Ovary (tissue), 3 donors: ENCODE results near the gene UBE2H.

Experiments
- EP300 ChIP-seq: sonication (generic); formaldehyde crosslinking; IDR thresholded peaks from one replicate; pipeline ENCODE4 v1.6.1; 2017; ENCODE audit warnings: antibody characterized with exemption
- POLR2A ChIP-seq: fragments of 450-650 bp; IDR thresholded peaks from one replicate; pipeline ENCODE4 v1.6.1; 2017; ENCODE audit warnings: antibody characterized with exemption, mild to moderate bottlenecking, moderate library complexity
- TF ChIP-seq, protein P1 (sequence below), 3 donors: fragments of 450-650 bp in 2 of 3; fragments of 200-600 bp in 1 of 3; IDR thresholded peaks; one replicate each; pipeline versions ENCODE4 v1.5.1 to v1.8.0; 2016 to 2022; ENCODE audit warnings: antibody characterized with exemption in 3 of 3, mild to moderate bottlenecking in 1 of 3
- donor health status: DM: no; HTN: no; CAD: no.

GRCh38 chr7:129903935-129904334 is 48.8 kb downstream of the UBE2H start:
- TF ChIP-seq, protein P1, sequence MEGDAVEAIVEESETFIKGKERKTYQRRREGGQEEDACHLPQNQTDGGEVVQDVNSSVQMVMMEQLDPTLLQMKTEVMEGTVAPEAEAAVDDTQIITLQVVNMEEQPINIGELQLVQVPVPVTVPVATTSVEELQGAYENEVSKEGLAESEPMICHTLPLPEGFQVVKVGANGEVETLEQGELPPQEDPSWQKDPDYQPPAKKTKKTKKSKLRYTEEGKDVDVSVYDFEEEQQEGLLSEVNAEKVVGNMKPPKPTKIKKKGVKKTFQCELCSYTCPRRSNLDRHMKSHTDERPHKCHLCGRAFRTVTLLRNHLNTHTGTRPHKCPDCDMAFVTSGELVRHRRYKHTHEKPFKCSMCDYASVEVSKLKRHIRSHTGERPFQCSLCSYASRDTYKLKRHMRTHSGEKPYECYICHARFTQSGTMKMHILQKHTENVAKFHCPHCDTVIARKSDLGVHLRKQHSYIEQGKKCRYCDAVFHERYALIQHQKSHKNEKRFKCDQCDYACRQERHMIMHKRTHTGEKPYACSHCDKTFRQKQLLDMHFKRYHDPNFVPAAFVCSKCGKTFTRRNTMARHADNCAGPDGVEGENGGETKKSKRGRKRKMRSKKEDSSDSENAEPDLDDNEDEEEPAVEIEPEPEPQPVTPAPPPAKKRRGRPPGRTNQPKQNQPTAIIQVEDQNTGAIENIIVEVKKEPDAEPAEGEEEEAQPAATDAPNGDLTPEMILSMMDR (IDR thresholded peaks at IDR 0.05) = no peak
- TF ChIP-seq POLR2A = no peak
- TF ChIP-seq EP300 = no peak
